H1 (cell line): ENCODE data around the gene PBXIP1. TPM values are rescaled to one million over a fixed set of nuclear protein-coding genes. Genes with fewer than 3 reads are reported as not detected.

Experiments used
- CTCF ChIA-PET: fragments of 300-600 bp; sonication (Branson Sonifier 250); formaldehyde crosslinking; loops from one replicate; lab custom pipeline; 2021; ENCODE audit not compliant: partially characterized antibody; lab: Charles Lee
- POLR2A ChIA-PET: fragments of 300-600 bp; sonication (Branson Sonifier 250); formaldehyde crosslinking; loops from one replicate; lab custom pipeline; 2021; ENCODE audit warnings: inconsistent platforms; ENCODE audit not compliant: partially characterized antibody; lab: Charles Lee
- DNase-seq, 2 experiments: peaks; one replicate each; pipeline versions ENCODE4 v3.0.0 to v3.0.0-alpha.2; 2010 to 2022; ENCODE audit warnings: low spot score in 2 of 2, low read depth in 1 of 2, mixed read lengths in 1 of 2
- FAIRE-seq: peaks from 2 replicates; lab custom pipeline; 2011; peaks lifted over from hg19 to GRCh38; lab: Jason Lieb, UNC
- H2AFZ ChIP-seq: 2 replicates; pipeline ENCODE4 v1.8.1; 2012; ENCODE audit warnings: low read length, inconsistent platforms
- H2AK5ac ChIP-seq: 2 replicates; pipeline ENCODE4 v1.6.1; 2013; ENCODE audit warnings: low read depth, low read length
- H2BK120ac ChIP-seq: replicated peaks from 2 replicates; pipeline ENCODE3; 2013; ENCODE audit warnings: low read depth, low read length, inconsistent platforms
- H2BK12ac ChIP-seq: 2 replicates; pipeline ENCODE4 v1.6.1; 2013; ENCODE audit warnings: low read depth, low read length
- H2BK15ac ChIP-seq: 2 replicates; pipeline ENCODE4 v1.6.1; 2013; ENCODE audit warnings: low read length
- H2BK20ac ChIP-seq: 2 replicates; pipeline ENCODE4 v1.6.1; 2013; ENCODE audit warnings: low read length
- H2BK5ac ChIP-seq: 2 replicates; pipeline ENCODE4 v1.6.1; 2013; ENCODE audit warnings: low read depth, low read length
- H3K14ac ChIP-seq: 2 replicates; pipeline ENCODE4 v1.6.1; 2013; ENCODE audit warnings: inconsistent platforms; ENCODE audit not compliant: insufficient read length
- H3K18ac ChIP-seq: 2 replicates; pipeline ENCODE4 v1.6.1; 2013; ENCODE audit warnings: low read length; ENCODE audit errors: extremely low read depth
- H3K23ac ChIP-seq: 2 replicates; pipeline ENCODE4 v1.6.1; 2013; ENCODE audit warnings: inconsistent platforms; ENCODE audit not compliant: insufficient read length
- H3K23me2 ChIP-seq: 2 replicates; pipeline ENCODE4 v1.6.1; 2013; ENCODE audit warnings: low read depth, low read length
- H3K27ac ChIP-seq: 2 replicates; pipeline ENCODE4 v1.6.1; 2011; ENCODE audit warnings: low read depth, low read length, inconsistent platforms
- H3K27me3 ChIP-seq, 4 experiments: replicated peaks in 1 of 4; 1 replicate in 1 of 4; 2 replicates in 3 of 4; pipeline versions ENCODE4 v1.6.1 to v1.8.1; 2011 to 2013; ENCODE audit warnings: low read length in 3 of 4, mild to moderate bottlenecking in 3 of 4, inconsistent platforms in 2 of 4, mixed read lengths in 2 of 4, moderate library complexity in 1 of 4; ENCODE audit not compliant: control insufficient read depth in 3 of 4, insufficient read depth in 3 of 4; ENCODE audit errors: extremely low read depth in 1 of 4
- H3K36me3 ChIP-seq, 4 experiments: 2 replicates each; pipeline versions ENCODE4 v1.6.1 to v1.8.1; 2011 to 2013; ENCODE audit warnings: mild to moderate bottlenecking in 4 of 4, low read length in 3 of 4, moderate library complexity in 2 of 4, control low read depth in 1 of 4, inconsistent platforms in 1 of 4; ENCODE audit not compliant: insufficient read depth in 4 of 4, control insufficient read depth in 2 of 4
- H3K4ac ChIP-seq: replicated peaks from 2 replicates; pipeline ENCODE3; 2013; ENCODE audit warnings: low read length, low read depth, mixed read lengths, inconsistent platforms; ENCODE audit not compliant: insufficient read length
- H3K4me1 ChIP-seq, 4 experiments: replicated peaks in 1 of 4; 1 replicate in 1 of 4; 2 replicates in 3 of 4; pipeline versions ENCODE4 v1.6.1 to v1.8.1; 2011 to 2013; ENCODE audit warnings: low read length in 3 of 4, inconsistent platforms in 2 of 4, mixed read lengths in 1 of 4; ENCODE audit not compliant: insufficient read depth in 4 of 4, control insufficient read depth in 3 of 4
- H3K4me2 ChIP-seq, 2 experiments: 2 replicates each; pipeline versions ENCODE4 v1.6.1 to v1.8.1; 2011 to 2013; ENCODE audit warnings: low read depth in 2 of 2, low read length in 2 of 2, control low read depth in 1 of 2, inconsistent platforms in 1 of 2, mild to moderate bottlenecking in 1 of 2; ENCODE audit not compliant: insufficient read depth in 1 of 2
- H3K4me3 ChIP-seq, 4 experiments: fragments of 200-600, 300-600 bp in 1 of 4; sonication (generic), shearing (Covaris generic), sonication (Bioruptor Twin) in 1 of 4; 2 replicates each; pipeline versions ENCODE4 v1.5.1 to v1.8.1; 2011 to 2016; ENCODE audit warnings: low read length in 4 of 4, low read depth in 3 of 4, control low read depth in 2 of 4, inconsistent platforms in 2 of 4, mild to moderate bottlenecking in 2 of 4, mixed read lengths in 1 of 4, moderate library complexity in 1 of 4; ENCODE audit not compliant: insufficient read depth in 2 of 4; ENCODE audit errors: extremely low read depth in 1 of 4
- H3K56ac ChIP-seq: replicated peaks from 2 replicates; pipeline ENCODE3; 2013; ENCODE audit warnings: low read depth, mild to moderate bottlenecking, mixed read lengths, low read length, inconsistent platforms; ENCODE audit not compliant: insufficient read length
- H3K79me1 ChIP-seq: 2 replicates; pipeline ENCODE4 v1.6.1; 2013; ENCODE audit warnings: low read depth, low read length, control low read depth
- H3K79me2 ChIP-seq, 2 experiments: 2 replicates each; pipeline versions ENCODE4 v1.6.1 to v1.8.1; 2012 to 2013; ENCODE audit warnings: low read length in 2 of 2, mild to moderate bottlenecking in 2 of 2, inconsistent platforms in 1 of 2; ENCODE audit not compliant: insufficient read depth in 2 of 2, control insufficient read depth in 1 of 2
- H3K9ac ChIP-seq, 4 experiments: replicated peaks in 1 of 4; 1 replicate in 1 of 4; 2 replicates in 3 of 4; pipeline versions ENCODE4 v1.6.1 to v1.8.1; 2011 to 2013; ENCODE audit warnings: low read depth in 3 of 4, low read length in 3 of 4, control low read depth in 2 of 4, mild to moderate bottlenecking in 2 of 4, moderate library complexity in 2 of 4, inconsistent platforms in 1 of 4; ENCODE audit errors: extremely low read depth in 1 of 4
- H3K9me3 ChIP-seq, 2 experiments: 2 replicates each; pipeline versions ENCODE4 v1.6.1 to v1.8.1; 2012 to 2013; ENCODE audit warnings: mild to moderate bottlenecking in 2 of 2, moderate library complexity in 2 of 2, control low read depth in 1 of 2, inconsistent platforms in 1 of 2, low read depth in 1 of 2, low read length in 1 of 2, mixed read lengths in 1 of 2; ENCODE audit not compliant: insufficient read depth in 2 of 2
- H4K20me1 ChIP-seq, 2 experiments: replicated peaks in 1 of 2; 2 replicates each; pipeline versions ENCODE3 to v1.8.1; 2011 to 2013; ENCODE audit warnings: inconsistent platforms in 2 of 2, low read length in 2 of 2, mild to moderate bottlenecking in 1 of 2; ENCODE audit not compliant: insufficient read depth in 2 of 2, control insufficient read depth in 1 of 2
- H4K5ac ChIP-seq: 2 replicates; pipeline ENCODE4 v1.6.1; 2013; ENCODE audit warnings: low read length, low read depth, mixed read lengths, inconsistent platforms; ENCODE audit not compliant: insufficient read length
- H4K8ac ChIP-seq: 2 replicates; pipeline ENCODE4 v1.8.0; 2013; ENCODE audit warnings: mild to moderate bottlenecking, moderate library complexity, low read length, inconsistent platforms; ENCODE audit not compliant: insufficient read depth; ENCODE audit errors: extremely low read depth
- H4K91ac ChIP-seq: replicated peaks from 2 replicates; pipeline ENCODE3; 2013; ENCODE audit warnings: low read length, mixed read lengths, inconsistent platforms; ENCODE audit not compliant: insufficient read length
- KDM4A ChIP-seq: IDR thresholded peaks from one replicate; pipeline ENCODE4 v1.7.1; 2012; ENCODE audit warnings: low read depth, mild to moderate bottlenecking, moderate library complexity, low read length, inconsistent platforms; ENCODE audit not compliant: severe bottlenecking
- RAD21 ChIP-seq, 2 experiments: IDR thresholded peaks in 1 of 2; conservative IDR thresholded peaks in 1 of 2; 2 replicates each; pipeline ENCODE4 v1.6.1; 2011; ENCODE audit warnings: low read depth in 2 of 2, low read length in 2 of 2, improper control_type of control experiment in 1 of 2, inconsistent platforms in 1 of 2, mild to moderate bottlenecking in 1 of 2, moderate library complexity in 1 of 2
- RBBP5 ChIP-seq: IDR thresholded peaks from 2 replicates; pipeline ENCODE4 v1.7.1; 2012; ENCODE audit warnings: low read depth, mild to moderate bottlenecking, inconsistent platforms, low read length, moderate library complexity, borderline replicate concordance
- SIN3A ChIP-seq, 2 experiments: IDR thresholded peaks in 1 of 2; conservative IDR thresholded peaks in 1 of 2; 2 replicates each; pipeline ENCODE4 v1.6.1; 2011 to 2012; ENCODE audit warnings: low read length in 2 of 2, improper control_type of control experiment in 1 of 2, low read depth in 1 of 2, mild to moderate bottlenecking in 1 of 2
- SIRT6 ChIP-seq: IDR thresholded peaks from one replicate; pipeline ENCODE4 v1.7.1; 2012; ENCODE audit warnings: low read length, inconsistent platforms
- SIX5 ChIP-seq: IDR thresholded peaks from 2 replicates; pipeline ENCODE4 v1.6.1; 2011; ENCODE audit warnings: mild to moderate bottlenecking, low read depth, low read length
- YY1 ChIP-seq: IDR thresholded peaks from 2 replicates; pipeline ENCODE4 v1.6.1; 2011; ENCODE audit warnings: low read depth, mild to moderate bottlenecking, low read length
- whole genome bisulfite sequencing, 2 experiments: shearing (Covaris generic) in 1 of 2; methylation state at CpG; one replicate each; pipeline versions ENCODE4 v1.1.6 to v1.1.7; 2013 to 2015; ENCODE audit warnings: low lambda C conversion rate in 2 of 2, mixed read lengths in 2 of 2, inconsistent platforms in 1 of 2, low coverage in 1 of 2, missing lambda C conversion rate in 1 of 2; ENCODE audit not compliant: insufficient replicate concordance in 2 of 2, insufficient coverage in 1 of 2, insufficient read length in 1 of 2; ENCODE audit errors: extremely low coverage in 1 of 2, missing lambda C conversion rate in 1 of 2; 5-methylcytosine and 5-hydroxymethylcytosine counted together
- polyA plus RNA-seq, 7 experiments: library from polyadenylated mRNA; depleted of rRNA in 3 of 7; stranded (reverse) in 5 of 7; unstranded in 2 of 7; fragments of >200 nt in 5 of 7; fragments of 200-250 nt in 2 of 7; gene quantifications; 1 replicate in 5 of 7; 2 replicates in 1 of 7; 4 replicates in 1 of 7; pipeline versions ENCODE4 v1.2.1 to v1.2.3, GENCODE V29; 2011 to 2013; ENCODE audit warnings: missing spikeins in 2 of 7, mixed read lengths in 2 of 7
- total RNA-seq: library from RNA; stranded (reverse); fragmentation: NEBNext Ultra II Directional; extraction: Animal tissue kit (Norgen Biotek cat#: 25700); gene quantifications from 2 replicates; pipeline ENCODE4 v1.2.1, GENCODE V29; 2021

Gene PBXIP1
- total and polyA plus RNA-seq, 2 of the 8 experiments (the other 6 are each of a cell fraction or from before 2014, with no cell fraction given), result 12.0 to 19.8 TPM

DNA sequence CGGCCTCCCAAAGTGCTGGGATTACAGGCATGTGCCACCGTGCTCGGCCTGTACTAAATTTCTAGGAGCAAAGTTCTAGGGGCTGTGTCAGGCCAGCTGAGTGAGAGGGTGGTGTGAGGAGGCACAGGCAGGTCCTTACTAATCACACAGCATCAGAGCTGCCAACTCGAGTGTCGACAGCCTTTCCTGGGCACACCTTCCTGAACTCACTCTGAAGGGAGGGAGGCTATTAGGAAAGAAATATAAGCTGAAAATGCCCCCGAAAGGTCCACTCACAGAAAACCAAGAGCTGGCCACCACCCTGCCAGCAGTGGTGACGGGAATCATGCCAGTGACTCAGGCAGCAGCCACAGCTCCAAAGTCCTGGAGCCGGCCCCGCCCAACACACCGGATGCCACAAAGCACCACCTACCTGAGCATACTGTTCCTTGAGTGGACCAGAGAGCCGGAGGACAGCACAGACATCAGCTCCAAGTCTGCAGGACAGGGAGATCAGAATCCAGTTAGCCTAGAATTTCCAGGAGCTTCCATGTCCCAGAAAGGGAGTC lies 23.9 kb downstream of the PBXIP1 start:
- ChIA-PET CTCF (interaction anchor here (0.6 to 2.9 kb wide), 4 partner anchors 9 to 414 kb away, joined by 3 to 7 read pairs (median 4); no protein-coding TSS in a partner anchor), POLR2A (interaction anchor here (0.7 to 1.4 kb wide), 3 partner anchors 10 to 50 kb away, joined by 3 to 4 read pairs (median 3); no protein-coding TSS in a partner anchor)
- no peak overlapping the region for H3K27ac ChIP-seq
- H4K8ac ChIP-seq, result no peak overlapping the region
- no peak overlapping the region for H2BK15ac ChIP-seq
- no peak overlapping the region for H2AFZ ChIP-seq
- H3K36me3 ChIP-seq, result no peaks in the 10 kb centered on the region; a peak in 1 of 8 replicates
- H3K56ac ChIP-seq, result no peak overlapping the region
- H3K18ac ChIP-seq, result no peak overlapping the region
- no peak overlapping the region for H2BK120ac ChIP-seq
- no peak overlapping the region for H2BK20ac ChIP-seq
- no peak overlapping the region for H3K14ac ChIP-seq
- peaks cover 11% of the 10 kb centered on the region for H3K23me2 ChIP-seq
- H4K5ac ChIP-seq, result no peak overlapping the region
- H3K4me1 ChIP-seq, result peaks cover 0 to 4% (median 0%) of the 10 kb centered on the region in 4 experiments; a peak in 1 of 7 replicates
- H2AK5ac ChIP-seq, result no peak overlapping the region
- TF ChIP-seq SIX5 (no peak), SIRT6 (no peak), RBBP5 (no peak), SIN3A (conservative IDR thresholded peaks at IDR 0.05 in 1 of 2, IDR thresholded peaks at IDR 0.05 in 1 of 2; ENCODE audit: low read depth in 1 of 2, low read length in 2 of 2) (no peak), YY1 (no peak), RAD21 (IDR thresholded peaks at IDR 0.05 in 1 of 2, conservative IDR thresholded peaks at IDR 0.05 in 1 of 2; ENCODE audit: low read depth in 2 of 2, low read length in 2 of 2) (no peak), KDM4A (no peak)
- no peaks in the 10 kb centered on the region; the same call in 1 of the 2 replicates for H3K79me1 ChIP-seq
- no peak overlapping the region for H3K4me2 ChIP-seq
- H4K20me1 ChIP-seq, result no peaks in the 10 kb centered on the region
- FAIRE-seq (no peak), DNase-seq (no peak)
- WGBS, 2 experiments, result 88% methylated on average over 11 of the region's 11 CpGs; no CpG with 5 or more reads in 1 of the 2 experiments
- no peaks in the 10 kb centered on the region for H3K79me2 ChIP-seq
- H3K9ac ChIP-seq, result no peak overlapping the region
- no peaks in the 10 kb centered on the region for H3K27me3 ChIP-seq
- H3K23ac ChIP-seq, result no peak overlapping the region
- H2BK12ac ChIP-seq, result no peak overlapping the region
- H3K4me3 ChIP-seq, result no peak overlapping the region
- no peak overlapping the region for H2BK5ac ChIP-seq
- no peak overlapping the region for H4K91ac ChIP-seq
- no peaks in the 10 kb centered on the region; a peak in 1 of 4 replicates for H3K9me3 ChIP-seq
- H3K4ac ChIP-seq, result no peak overlapping the region
